Hippocampal formation (tissue), 2 donors: ENCODE data around the gene SSH2.

Experiments
- DNase-seq, 2 donors: peaks; one replicate each; lab custom pipeline; 2025; lab: John Stamatoyannopoulos, UW

The SSH2 gene

GRCh38 chr17:29778956-29779811 lies 150.8 kb downstream of the SSH2 start:
- peak; percentile 48 to 57 for DNase-seq

- no peak for DNase-seq
These were observed 152.4 kb downstream of the SSH2 start for GRCh38 chr17:29777663-29778062.

GRCh38 chr17:29776026-29776425 lies 154.0 kb downstream of the SSH2 start:
- no peak for DNase-seq

- DNase-seq = no peak
These were observed 157.0 kb downstream of the SSH2 start for GRCh38 chr17:29772981-29773380.

- DNase-seq = no peak
These were observed 158.5 kb downstream of the SSH2 start for GRCh38 chr17:29771546-29771945.

GRCh38 chr17:29769225-29769624 lies 160.8 kb downstream of the SSH2 start:
- no peak for DNase-seq

GRCh38 chr17:29766796-29767327 lies 163.2 kb downstream of the SSH2 start:
- no peak for DNase-seq

- DNase-seq = no peak
These were observed 165.3 kb downstream of the SSH2 start for GRCh38 chr17:29764748-29765147.

- DNase-seq = no peak
These were observed 165.8 kb downstream of the SSH2 start for GRCh38 chr17:29764217-29764616.

- no peak for DNase-seq
These were observed 166.8 kb downstream of the SSH2 start for GRCh38 chr17:29763273-29763672.

- DNase-seq = peak; percentile 62 to 69
These were observed 168.8 kb downstream of the SSH2 start for GRCh38 chr17:29761040-29761761.

- DNase-seq = no peak
These were observed 169.6 kb downstream of the SSH2 start for GRCh38 chr17:29760279-29761039.

GRCh38 chr17:29758255-29758654 lies 171.8 kb downstream of the SSH2 start:
- DNase-seq = no peak

GRCh38 chr17:29757788-29758187 lies 172.2 kb downstream of the SSH2 start:
- no peak for DNase-seq

- DNase-seq = no peak
These were observed 176.1 kb downstream of the SSH2 start for GRCh38 chr17:29753845-29754439.

GRCh38 chr17:29749045-29749825 lies 180.8 kb downstream of the SSH2 start:
- DNase-seq = no peak

- no peak for DNase-seq
These were observed 181.6 kb downstream of the SSH2 start for GRCh38 chr17:29748400-29748799.

GRCh38 chr17:29747660-29748059 lies 182.4 kb downstream of the SSH2 start:
- DNase-seq = no peak

- DNase-seq = no peak
These were observed 183.4 kb downstream of the SSH2 start for GRCh38 chr17:29746669-29747068.

- no peak for DNase-seq
These were observed 185.9 kb downstream of the SSH2 start for GRCh38 chr17:29744121-29744520.

- DNase-seq = no peak
These were observed 187.9 kb downstream of the SSH2 start for GRCh38 chr17:29742210-29742513.
